Muscle layer of duodenum (tissue), 2 donors: Measurements from ENCODE around the gene UBAC1.
"Not testable (repeated sequence)": the region's sequence is repeated elsewhere in the genome, so short reads cannot be mapped to it uniquely, and the experiment has no call there.

Experiments
- H3K27ac ChIP-seq: one replicate; pipeline ENCODE4 v1.7.0; 2013; ENCODE audit warnings: mild to moderate bottlenecking, low read length
- H3K27me3 ChIP-seq: one replicate; pipeline ENCODE4 v1.7.0; 2013; ENCODE audit warnings: low read depth, mild to moderate bottlenecking, control low read depth, low read length
- H3K36me3 ChIP-seq, 2 donors: one replicate each; pipeline ENCODE4 v1.7.0; 2013; ENCODE audit warnings: low read length in 2 of 2, control low read depth in 1 of 2, mild to moderate bottlenecking in 1 of 2; ENCODE audit not compliant: insufficient read depth in 2 of 2, control insufficient read depth in 1 of 2
- H3K4me1 ChIP-seq, 2 donors: one replicate each; pipeline ENCODE4 v1.7.0; 2013; ENCODE audit warnings: low read length in 2 of 2, mild to moderate bottlenecking in 2 of 2, control low read depth in 1 of 2, moderate library complexity in 1 of 2; ENCODE audit not compliant: insufficient read depth in 2 of 2, control insufficient read depth in 1 of 2
- H3K4me3 ChIP-seq, 2 donors: one replicate each; pipeline ENCODE4 v1.7.0; 2013; ENCODE audit warnings: low read length in 2 of 2, low read depth in 1 of 2, mild to moderate bottlenecking in 1 of 2
- H3K9me3 ChIP-seq, 2 donors: one replicate each; pipeline ENCODE4 v1.7.0; 2013; ENCODE audit warnings: low read length in 2 of 2, control low read depth in 1 of 2, mild to moderate bottlenecking in 1 of 2; ENCODE audit not compliant: control insufficient read depth in 1 of 2
- donor health status: healthy.

Gene UBAC1

DNA sequence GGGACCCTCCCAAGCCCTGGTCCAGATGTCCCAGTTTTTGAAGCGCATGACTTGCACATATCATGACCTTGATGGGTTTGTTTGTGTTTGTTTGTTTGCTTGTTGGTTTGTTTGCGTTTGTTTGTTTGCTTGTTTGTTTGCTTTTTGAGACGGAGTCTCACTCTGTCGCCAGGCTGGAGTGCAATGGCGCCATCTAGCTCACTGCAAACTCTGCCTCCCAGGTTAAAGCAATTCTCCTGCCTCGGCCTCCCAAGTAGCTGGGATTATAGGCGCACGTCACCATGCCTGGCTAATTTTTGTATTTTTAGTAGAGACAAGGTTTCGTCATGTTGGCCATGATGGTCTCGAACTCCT, 13.0 kb upstream of the UBAC1 start:
- H3K9me3 ChIP-seq, result no peaks in the 10 kb centered on the region
- no peak overlapping the region for H3K4me3 ChIP-seq
- no peaks in the 10 kb centered on the region for H3K27me3 ChIP-seq
- H3K36me3 ChIP-seq, result no peaks in the 10 kb centered on the region
- peaks cover 0 to 1% of the 10 kb centered on the region in 2 donors for H3K4me1 ChIP-seq
- H3K27ac ChIP-seq, result no peak overlapping the region

DNA sequence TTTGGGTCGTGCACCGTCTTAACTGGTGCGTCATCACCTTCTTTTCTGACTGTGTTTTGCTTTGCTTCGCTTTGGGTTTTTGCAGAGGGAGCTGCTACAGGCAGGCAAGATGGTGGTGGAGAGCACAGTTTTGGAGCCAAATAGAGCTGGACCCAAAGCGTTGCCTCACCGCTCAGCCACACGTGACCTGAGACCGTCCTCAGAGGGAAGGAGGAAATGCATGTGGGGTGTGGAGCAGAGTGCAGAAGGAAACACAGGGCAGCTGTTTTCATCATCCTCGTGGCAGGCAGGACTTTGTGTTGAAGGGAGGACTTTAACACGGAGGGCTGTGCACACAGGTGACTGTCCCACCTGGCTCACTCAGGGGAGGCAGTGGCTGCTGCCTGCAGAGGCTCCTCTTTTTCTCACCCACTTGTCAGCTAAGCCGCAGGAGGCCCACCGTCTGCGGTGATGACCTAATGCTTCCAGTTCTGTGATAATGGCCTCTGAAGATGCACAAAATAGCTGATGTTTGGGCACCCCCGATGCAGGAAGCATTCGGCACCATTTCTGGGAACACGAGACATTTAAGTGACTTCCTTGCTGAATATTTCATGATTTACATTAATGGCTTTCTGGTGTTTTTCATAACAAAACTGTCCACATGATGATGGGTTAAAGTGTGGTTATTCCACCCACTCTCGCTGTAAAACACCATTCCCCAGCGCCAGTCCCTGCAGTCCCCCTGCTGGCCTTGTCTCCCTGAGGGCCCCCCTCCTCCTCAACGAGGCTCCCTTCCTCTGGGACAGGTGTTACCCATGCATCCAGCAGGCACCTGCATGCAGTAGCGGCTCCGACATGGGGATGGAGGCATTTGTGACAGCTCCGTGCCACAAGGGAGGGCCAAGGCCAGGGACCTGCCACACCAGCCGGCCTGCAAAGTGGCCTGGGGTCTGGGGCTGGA, 12.4 kb upstream of the UBAC1 start:
- Histone ChIP-seq H3K27me3 (no peaks in the 10 kb centered on the region), H3K4me3 (no peak overlapping the region), H3K4me1 (peaks cover 0 to 8% of the 10 kb centered on the region in 2 donors), H3K9me3 (no peaks in the 10 kb centered on the region), H3K27ac (no peak overlapping the region), H3K36me3 (no peaks in the 10 kb centered on the region)

DNA sequence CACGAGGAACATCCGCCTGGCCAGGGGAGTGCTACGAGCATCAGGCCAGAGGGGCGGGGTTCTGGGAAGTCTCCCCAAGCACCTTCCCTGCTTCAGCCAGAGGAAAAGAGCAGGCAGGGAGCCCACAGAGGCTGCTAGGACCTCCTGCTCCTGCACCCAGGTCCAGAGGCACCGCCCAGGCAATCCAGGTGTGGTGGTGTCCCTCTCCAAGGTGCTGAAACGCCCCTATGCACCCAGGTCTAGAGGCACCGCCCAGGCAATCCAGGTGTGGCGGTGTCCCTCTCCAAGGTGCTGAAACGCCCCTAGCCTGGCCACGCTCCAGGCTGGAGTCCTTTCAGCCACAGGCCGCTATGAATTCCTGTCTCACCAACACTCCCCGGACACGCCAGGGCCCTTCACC, 10.7 kb upstream of the UBAC1 start:
- Histone ChIP-seq H3K4me1 (peaks cover 3 to 21% of the 10 kb centered on the region in 2 donors), H3K27ac (no peak overlapping the region), H3K27me3 (no peaks in the 10 kb centered on the region), H3K4me3 (no peak overlapping the region), H3K9me3 (no peaks in the 10 kb centered on the region), H3K36me3 (no peaks in the 10 kb centered on the region)

DNA sequence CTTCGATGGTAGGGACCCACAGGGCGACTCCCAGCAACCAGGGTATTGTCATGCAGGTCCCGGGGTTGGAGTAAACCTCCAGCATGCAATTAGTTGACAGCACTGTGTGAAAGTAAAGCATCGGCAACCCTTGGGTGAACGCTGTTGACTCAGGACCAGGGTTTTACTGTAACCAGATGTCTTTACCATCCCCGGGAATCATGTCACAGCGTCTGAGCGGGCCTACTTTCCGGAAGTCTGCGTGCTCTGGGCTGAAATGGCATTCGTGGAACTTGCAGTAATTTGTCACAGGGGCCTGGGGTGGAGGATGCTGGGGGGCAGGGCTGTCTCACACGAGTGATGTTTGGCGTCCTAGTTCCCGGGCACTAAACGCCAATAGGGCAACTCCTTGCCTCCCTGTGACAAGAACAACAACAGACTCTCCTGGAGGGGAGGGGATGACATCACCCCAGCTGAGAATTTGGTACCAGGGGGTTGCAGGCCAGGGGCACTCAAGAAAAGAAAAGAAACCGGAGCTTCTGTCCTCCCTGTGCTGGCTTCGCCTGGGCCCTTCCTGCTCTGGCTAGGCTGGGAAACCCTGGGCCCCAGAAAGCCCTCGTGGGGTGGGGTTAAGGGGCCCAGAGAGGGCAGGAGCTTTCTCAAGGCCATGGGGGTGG, 10.1 kb upstream of the UBAC1 start:
- Histone ChIP-seq H3K36me3 (no peaks in the 10 kb centered on the region), H3K4me1 (peaks cover 3 to 21% of the 10 kb centered on the region in 2 donors)

DNA sequence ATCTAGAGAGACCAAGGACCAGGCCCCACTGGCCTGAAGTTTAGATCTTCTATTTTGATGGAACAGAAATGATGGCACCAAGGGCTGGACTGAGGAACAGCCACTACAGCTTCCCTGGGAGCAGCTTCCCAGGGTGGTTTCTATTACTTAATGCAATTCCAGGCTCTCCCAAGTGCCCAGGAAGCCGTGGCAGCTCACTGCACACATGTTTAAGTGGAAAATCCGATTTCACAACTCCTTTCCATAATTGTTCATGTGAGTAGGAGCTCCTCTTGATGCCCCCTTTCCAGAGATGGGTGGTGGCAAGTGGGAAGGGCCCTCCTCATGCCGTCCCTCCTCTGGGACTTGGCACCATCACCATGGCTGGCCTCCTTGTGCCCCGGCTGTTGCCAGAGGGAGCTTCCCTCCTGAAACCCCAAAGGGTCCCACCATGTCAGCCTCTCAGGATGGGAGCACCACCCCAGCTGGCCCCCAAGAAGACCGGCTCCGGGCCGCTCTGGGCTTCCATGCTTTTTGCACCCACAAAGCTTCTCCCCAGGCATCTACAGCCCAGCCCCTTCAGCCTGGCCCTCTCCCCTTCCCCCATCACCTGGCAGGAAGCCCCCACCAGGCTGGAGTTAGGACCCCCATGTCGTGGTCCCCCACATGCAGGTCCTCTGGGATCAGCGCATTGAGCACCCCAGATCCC, 9.1 kb upstream of the UBAC1 start:
- no peaks in the 10 kb centered on the region for H3K36me3 ChIP-seq
- H3K27ac ChIP-seq, result no peak overlapping the region
- no peaks in the 10 kb centered on the region for H3K9me3 ChIP-seq
- H3K4me1 ChIP-seq, result peaks cover 3 to 21% of the 10 kb centered on the region in 2 donors
- no peak overlapping the region for H3K4me3 ChIP-seq
- no peaks in the 10 kb centered on the region for H3K27me3 ChIP-seq

More for the DNA sequence above, 10.1 kb upstream of the UBAC1 start:
- Histone ChIP-seq H3K9me3 (no peaks in the 10 kb centered on the region), H3K27ac (no peak overlapping the region), H3K27me3 (no peaks in the 10 kb centered on the region), H3K4me3 (no peak overlapping the region)

DNA sequence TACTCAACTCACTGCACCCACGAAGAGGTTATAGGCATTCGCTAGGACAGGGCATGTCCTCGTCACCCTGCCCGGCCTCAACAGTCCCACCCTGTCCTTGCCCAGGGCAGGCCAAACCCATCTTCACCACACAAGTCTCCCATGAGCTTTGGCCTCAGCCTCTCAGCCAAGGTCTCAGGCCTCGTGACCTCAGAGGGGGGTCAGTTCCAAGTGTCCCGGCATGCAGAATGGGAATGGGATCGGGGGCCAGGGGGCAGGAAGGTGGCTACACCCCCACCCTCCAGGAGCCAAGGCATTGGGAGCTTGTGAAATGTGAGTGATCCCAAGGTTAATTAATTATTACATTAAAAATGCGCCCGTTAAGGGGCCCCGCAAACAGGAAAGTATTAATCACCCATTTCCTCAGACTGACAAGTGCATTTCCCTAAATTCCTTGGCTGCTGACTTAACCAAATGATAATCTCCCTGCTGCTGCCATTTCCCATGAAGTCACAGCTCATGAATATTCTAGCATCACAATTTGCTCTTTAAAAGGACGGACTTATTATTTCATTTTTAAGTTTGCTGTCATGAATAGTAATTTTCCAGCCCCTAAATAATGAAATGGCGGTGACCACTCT, 8.0 kb upstream of the UBAC1 start:
- no peaks in the 10 kb centered on the region for H3K27me3 ChIP-seq
- H3K4me1 ChIP-seq, result peaks cover 3 to 21% of the 10 kb centered on the region in 2 donors
- H3K9me3 ChIP-seq, result no peaks in the 10 kb centered on the region
- no peak overlapping the region for H3K4me3 ChIP-seq
- no peaks in the 10 kb centered on the region for H3K36me3 ChIP-seq
- no peak overlapping the region for H3K27ac ChIP-seq

DNA sequence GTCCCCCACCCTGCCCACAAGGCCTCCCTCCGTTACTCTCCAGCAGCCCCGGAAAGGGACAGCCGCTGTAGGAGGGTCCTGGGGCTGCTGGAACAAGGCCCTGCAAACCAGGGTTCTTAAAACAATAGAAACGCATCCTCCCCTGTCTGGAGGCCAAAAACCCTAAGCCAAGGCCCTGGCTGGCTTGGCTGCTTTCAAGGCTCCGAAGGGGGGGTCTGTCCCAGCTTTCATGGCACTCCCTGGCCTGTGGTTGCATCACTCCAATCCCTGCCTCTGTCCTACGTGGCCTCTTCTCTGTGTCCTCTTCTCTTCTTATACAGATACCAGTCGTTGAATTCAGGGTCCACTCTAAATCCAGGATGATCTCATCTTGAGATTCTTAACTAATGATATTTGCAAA, 7.4 kb upstream of the UBAC1 start:
- peaks cover 3 to 21% of the 10 kb centered on the region in 2 donors for H3K4me1 ChIP-seq
- no peak overlapping the region for H3K4me3 ChIP-seq
- H3K27me3 ChIP-seq, result no peaks in the 10 kb centered on the region
- no peaks in the 10 kb centered on the region for H3K9me3 ChIP-seq
- H3K27ac ChIP-seq, result no peak overlapping the region
- H3K36me3 ChIP-seq, result no peaks in the 10 kb centered on the region

DNA sequence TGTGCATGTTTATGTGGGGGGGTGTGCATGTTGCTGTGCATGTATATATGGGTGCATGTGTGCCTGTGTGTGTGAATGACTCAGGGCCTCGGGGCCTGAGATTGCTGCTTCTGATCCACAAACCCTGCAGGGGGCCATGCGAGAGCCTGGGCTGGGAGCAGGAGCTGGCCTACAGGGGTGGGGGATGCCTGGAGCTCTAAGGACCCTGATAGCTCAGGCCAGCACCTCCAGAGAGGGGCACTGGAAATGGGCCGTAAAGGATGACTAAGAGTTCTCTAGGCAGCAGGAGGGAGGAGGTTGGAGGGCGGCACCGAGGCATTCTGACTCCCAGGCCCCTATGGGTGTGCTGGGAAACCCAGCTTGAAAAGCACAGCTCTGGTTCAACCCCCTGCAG, 6.9 kb upstream of the UBAC1 start:
- Histone ChIP-seq H3K9me3 (no peaks in the 10 kb centered on the region), H3K27me3 (no peaks in the 10 kb centered on the region), H3K36me3 (no peaks in the 10 kb centered on the region), H3K27ac (no peak overlapping the region), H3K4me3 (no peak overlapping the region), H3K4me1 (peaks cover 3 to 21% of the 10 kb centered on the region in 2 donors)

DNA sequence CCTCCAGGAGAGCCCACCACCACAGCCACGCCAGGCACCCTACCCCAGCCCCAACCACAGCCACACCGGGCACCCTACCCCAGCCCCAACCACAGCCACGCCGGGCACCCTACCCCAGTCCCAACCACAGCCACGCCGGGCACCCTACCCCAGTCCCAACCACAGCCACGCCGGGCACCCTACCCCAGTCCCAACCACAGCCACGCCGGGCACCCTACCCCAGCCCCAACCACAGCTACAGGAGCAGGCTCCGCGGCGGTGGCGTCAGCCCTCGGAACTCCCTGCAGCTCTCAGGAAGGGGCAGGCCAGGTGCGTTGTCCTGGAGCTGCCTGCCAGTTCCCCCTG, 5.7 kb upstream of the UBAC1 start:
- H3K27ac ChIP-seq, H3K4me3 ChIP-seq, H3K36me3 ChIP-seq, H3K27me3 ChIP-seq, H3K9me3 ChIP-seq: not testable (repeated sequence)
- peaks cover 3 to 21% of the 10 kb centered on the region in 2 donors for H3K4me1 ChIP-seq

DNA sequence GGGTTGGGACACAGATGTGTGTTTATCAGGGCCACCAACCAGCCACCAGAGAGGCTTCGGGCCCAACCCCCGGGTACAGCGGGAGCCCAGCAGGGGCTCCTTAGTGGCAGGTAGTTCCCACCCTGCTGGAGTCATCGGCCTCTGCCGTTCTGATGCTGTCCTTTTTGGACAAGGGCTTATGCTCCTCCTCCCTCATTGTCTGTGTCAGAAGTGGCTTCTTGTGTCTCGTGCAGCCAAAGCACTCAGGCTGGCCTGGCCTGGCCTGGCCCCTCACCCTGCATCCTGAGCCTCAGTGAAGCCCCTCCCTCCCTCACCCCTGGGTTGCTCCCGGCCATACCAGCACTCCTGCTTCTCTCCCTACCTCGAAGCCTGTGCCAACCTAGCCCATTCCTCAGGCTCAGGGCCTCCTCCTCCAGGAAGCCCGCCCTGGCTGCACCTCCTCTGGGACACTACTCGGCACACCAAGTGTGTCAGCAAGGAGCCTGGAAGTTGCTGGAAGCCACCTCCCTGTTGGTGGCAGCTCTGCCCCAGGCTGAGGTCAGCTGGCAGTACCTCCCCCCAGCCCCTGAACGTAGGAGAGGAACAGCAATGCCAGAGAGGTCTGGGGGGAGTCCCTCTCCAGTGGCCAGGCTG, 4.1 kb upstream of the UBAC1 start:
- peaks cover 3 to 22% of the 10 kb centered on the region in 2 donors for H3K4me1 ChIP-seq
- H3K27me3 ChIP-seq, result no peaks in the 10 kb centered on the region
- H3K4me3 ChIP-seq, result no peak overlapping the region
- H3K27ac ChIP-seq, result no peak overlapping the region
- no peaks in the 10 kb centered on the region for H3K36me3 ChIP-seq
- no peaks in the 10 kb centered on the region for H3K9me3 ChIP-seq

DNA sequence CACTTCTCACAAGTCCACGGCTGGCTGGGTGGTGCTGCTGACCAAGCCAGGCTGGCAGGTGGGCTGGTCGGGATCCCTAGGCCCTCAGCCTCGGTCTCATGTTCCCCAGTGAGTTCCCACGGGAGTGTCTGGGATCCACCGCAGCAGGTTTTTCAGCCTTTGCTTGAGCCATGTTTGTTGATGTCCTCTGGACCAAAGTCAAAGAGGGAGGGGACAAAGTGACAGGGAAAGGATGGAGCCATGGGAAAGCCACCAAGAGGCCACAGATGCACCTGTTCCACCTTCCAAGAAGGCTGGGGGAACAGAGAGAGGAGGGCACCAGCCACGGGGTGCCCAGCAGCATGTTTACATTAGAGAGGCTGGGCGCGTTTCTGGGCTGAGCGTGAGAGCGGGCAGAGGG, 2.8 kb upstream of the UBAC1 start:
- Histone ChIP-seq H3K9me3 (no peaks in the 10 kb centered on the region), H3K4me3 (no peak overlapping the region), H3K27ac (no peak overlapping the region), H3K36me3 (no peaks in the 10 kb centered on the region), H3K4me1 (peaks cover 10 to 26% of the 10 kb centered on the region in 2 donors), H3K27me3 (no peaks in the 10 kb centered on the region)
